ENCODE results near the gene FZR1. TPM values are rescaled to one million over a fixed set of nuclear protein-coding genes. Genes with fewer than 3 reads are reported as not detected.

Gene FZR1
- polyA plus RNA-seq, 2 of the 4 experiments (the other 2 are of a cell fraction), result 13.9 to 18.1 TPM

DNA sequence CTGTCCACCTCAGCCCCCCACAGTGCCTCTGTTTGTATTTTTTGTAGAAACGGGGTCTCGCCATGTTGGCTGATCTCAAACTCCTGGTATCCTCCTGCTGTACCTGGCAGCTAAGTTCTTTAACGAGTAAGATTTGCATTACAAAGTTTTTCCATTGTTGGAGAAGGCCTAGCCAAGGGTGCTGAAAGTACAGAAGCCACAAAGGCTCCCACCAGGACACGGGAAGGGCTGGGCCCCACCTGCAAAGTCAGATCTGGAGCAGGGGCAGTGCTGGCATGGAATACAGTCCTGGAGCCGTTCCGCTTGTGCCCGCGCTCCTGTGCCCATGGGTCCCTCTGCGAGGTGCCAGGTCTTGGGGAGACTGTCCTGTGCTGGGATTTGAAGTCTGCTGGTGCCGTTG is 12.1 kb downstream of the FZR1 start:
- DNase-seq (ENCODE audit: low read depth in 1 of 2, low spot score in 1 of 2) (no peak), FAIRE-seq (no peak), ATAC-seq (no peak)
- Histone ChIP-seq H3K4me1 (peaks cover 13% of the 10 kb centered on the region; the same call in 2 of the 3 replicates), H3K27ac (no peak overlapping the region), H3K4me3 (no peak overlapping the region), H3K4me2 (no peak overlapping the region), H3K9me3 (no peaks in the 10 kb centered on the region)
- TF ChIP-seq MAFK (IDR thresholded peaks at IDR 0.05; ENCODE audit: partially characterized antibody) (no peak), CHD4 (IDR thresholded peaks at IDR 0.05; ENCODE audit: borderline replicate concordance) (no peak), MAX (IDR thresholded peaks at IDR 0.05) (no peak), NR3C1 (IDR thresholded peaks at IDR 0.05) (no peak), HOXB13 (CRISPR knock-in tag; IDR thresholded peaks at IDR 0.05; ENCODE audit: low read depth) (no peak), KDM1A (IDR thresholded peaks at IDR 0.05; ENCODE audit: low read depth) (no peak), HEYL (CRISPR knock-in tag; IDR thresholded peaks at IDR 0.05) (no peak), CBX2 (IDR thresholded peaks at IDR 0.05; ENCODE audit: borderline replicate concordance, low read depth) (no peak), RAD21 (conservative IDR thresholded peaks at IDR 0.05 in 1 of 2, IDR thresholded peaks at IDR 0.05 in 1 of 2) (no peak), ZC3H11A (IDR thresholded peaks at IDR 0.05) (no peak), FOXS1 (CRISPR knock-in tag; IDR thresholded peaks at IDR 0.05) (no peak)
- TF ChIP-seq, protein P1, sequence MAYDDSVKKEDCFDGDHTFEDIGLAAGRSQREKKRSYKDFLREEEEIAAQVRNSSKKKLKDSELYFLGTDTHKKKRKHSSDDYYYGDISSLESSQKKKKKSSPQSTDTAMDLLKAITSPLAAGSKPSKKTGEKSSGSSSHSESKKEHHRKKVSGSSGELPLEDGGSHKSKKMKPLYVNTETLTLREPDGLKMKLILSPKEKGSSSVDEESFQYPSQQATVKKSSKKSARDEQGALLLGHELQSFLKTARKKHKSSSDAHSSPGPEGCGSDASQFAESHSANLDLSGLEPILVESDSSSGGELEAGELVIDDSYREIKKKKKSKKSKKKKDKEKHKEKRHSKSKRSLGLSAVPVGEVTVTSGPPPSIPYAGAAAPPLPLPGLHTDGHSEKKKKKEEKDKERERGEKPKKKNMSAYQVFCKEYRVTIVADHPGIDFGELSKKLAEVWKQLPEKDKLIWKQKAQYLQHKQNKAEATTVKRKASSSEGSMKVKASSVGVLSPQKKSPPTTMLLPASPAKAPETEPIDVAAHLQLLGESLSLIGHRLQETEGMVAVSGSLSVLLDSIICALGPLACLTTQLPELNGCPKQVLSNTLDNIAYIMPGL (CRISPR knock-in tag; IDR thresholded peaks at IDR 0.05; ENCODE audit: borderline replicate concordance), result no peak
- TF ChIP-seq, protein P2, sequence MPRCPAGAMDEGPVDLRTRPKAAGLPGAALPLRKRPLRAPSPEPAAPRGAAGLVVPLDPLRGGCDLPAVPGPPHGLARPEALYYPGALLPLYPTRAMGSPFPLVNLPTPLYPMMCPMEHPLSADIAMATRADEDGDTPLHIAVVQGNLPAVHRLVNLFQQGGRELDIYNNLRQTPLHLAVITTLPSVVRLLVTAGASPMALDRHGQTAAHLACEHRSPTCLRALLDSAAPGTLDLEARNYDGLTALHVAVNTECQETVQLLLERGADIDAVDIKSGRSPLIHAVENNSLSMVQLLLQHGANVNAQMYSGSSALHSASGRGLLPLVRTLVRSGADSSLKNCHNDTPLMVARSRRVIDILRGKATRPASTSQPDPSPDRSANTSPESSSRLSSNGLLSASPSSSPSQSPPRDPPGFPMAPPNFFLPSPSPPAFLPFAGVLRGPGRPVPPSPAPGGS (IDR thresholded peaks at IDR 0.05), result no peak
- TF ChIP-seq, protein P3, sequence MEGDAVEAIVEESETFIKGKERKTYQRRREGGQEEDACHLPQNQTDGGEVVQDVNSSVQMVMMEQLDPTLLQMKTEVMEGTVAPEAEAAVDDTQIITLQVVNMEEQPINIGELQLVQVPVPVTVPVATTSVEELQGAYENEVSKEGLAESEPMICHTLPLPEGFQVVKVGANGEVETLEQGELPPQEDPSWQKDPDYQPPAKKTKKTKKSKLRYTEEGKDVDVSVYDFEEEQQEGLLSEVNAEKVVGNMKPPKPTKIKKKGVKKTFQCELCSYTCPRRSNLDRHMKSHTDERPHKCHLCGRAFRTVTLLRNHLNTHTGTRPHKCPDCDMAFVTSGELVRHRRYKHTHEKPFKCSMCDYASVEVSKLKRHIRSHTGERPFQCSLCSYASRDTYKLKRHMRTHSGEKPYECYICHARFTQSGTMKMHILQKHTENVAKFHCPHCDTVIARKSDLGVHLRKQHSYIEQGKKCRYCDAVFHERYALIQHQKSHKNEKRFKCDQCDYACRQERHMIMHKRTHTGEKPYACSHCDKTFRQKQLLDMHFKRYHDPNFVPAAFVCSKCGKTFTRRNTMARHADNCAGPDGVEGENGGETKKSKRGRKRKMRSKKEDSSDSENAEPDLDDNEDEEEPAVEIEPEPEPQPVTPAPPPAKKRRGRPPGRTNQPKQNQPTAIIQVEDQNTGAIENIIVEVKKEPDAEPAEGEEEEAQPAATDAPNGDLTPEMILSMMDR (IDR thresholded peaks at IDR 0.05), result no peak
- WGBS (ENCODE audit: missing lambda C conversion rate), result 84% methylated on average over 5 of the region's 10 CpGs
- CTCF ChIA-PET, result interaction anchor here (1.0 to 3.2 kb wide), 4 partner anchors 12 to 68 kb away, joined by 3 to 12 read pairs (median 4); partner anchors contain the start of gene GIPC3
- POLR2A ChIA-PET, result no interaction called here

DNA sequence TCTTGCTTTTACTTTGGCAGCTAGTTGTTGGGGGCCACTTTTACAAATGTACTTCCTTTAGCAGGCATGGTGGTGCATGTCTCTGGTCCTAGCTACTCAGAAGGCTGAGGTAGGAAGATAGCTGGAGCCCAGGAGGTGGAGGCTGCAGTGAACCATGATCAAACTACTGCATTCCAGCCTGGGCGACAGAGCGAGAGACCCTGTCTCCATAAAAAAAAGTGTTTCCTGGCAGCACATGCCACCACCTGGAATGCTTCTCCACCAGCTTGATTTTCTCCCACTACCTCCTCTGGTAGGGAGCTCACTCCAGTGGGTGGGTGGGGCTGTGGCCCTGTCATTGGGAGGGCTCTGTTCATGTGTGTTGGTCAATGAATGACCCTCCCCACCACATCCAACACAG is 12.5 kb downstream of the FZR1 start:
- WGBS (ENCODE audit: missing lambda C conversion rate), result 100% methylated on average over 2 of the region's 2 CpGs
- DNase-seq (ENCODE audit: low read depth in 1 of 2, low spot score in 1 of 2), result no peak
- H3K4me3 ChIP-seq, result no peak overlapping the region
- no peak overlapping the region for H3K4me2 ChIP-seq
- ChIA-PET POLR2A (no interaction called here), CTCF (interaction anchor here (1.0 to 3.2 kb wide), 3 partner anchors 18 to 67 kb away, joined by 3 to 12 read pairs (median 4); partner anchors contain the start of gene GIPC3)
- no peak overlapping the region for H3K27ac ChIP-seq
- H3K4me1 ChIP-seq, result peaks cover 13% of the 10 kb centered on the region; the same call in 2 of the 3 replicates
- FAIRE-seq, result no peak
- ATAC-seq, result no peak
- H3K9me3 ChIP-seq, result no peaks in the 10 kb centered on the region
- TF ChIP-seq JUN (IDR thresholded peaks at IDR 0.05) (no peak), POLR2A (IDR thresholded peaks at IDR 0.05; ENCODE audit: low read length) (no peak), EHF (CRISPR knock-in tag; IDR thresholded peaks at IDR 0.05) (no peak), HOXB13 (CRISPR knock-in tag; IDR thresholded peaks at IDR 0.05; ENCODE audit: low read depth) (no peak), MAZ (IDR thresholded peaks at IDR 0.05; ENCODE audit: borderline replicate concordance, low read depth, low read length) (no peak), HDAC2 (IDR thresholded peaks at IDR 0.05) (no peak), HOXB5 (CRISPR knock-in tag; IDR thresholded peaks at IDR 0.05) (no peak), FOSB (CRISPR knock-in tag; IDR thresholded peaks at IDR 0.05) (no peak), CHD2 (IDR thresholded peaks at IDR 0.05; ENCODE audit: low read length, partially characterized antibody) (no peak)
- TF ChIP-seq, protein P4, sequence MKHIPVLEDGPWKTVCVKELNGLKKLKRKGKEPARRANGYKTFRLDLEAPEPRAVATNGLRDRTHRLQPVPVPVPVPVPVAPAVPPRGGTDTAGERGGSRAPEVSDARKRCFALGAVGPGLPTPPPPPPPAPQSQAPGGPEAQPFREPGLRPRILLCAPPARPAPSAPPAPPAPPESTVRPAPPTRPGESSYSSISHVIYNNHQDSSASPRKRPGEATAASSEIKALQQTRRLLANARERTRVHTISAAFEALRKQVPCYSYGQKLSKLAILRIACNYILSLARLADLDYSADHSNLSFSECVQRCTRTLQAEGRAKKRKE (CRISPR knock-in tag; IDR thresholded peaks at IDR 0.05; ENCODE audit: low read depth), result no peak
- TF ChIP-seq, protein P5, sequence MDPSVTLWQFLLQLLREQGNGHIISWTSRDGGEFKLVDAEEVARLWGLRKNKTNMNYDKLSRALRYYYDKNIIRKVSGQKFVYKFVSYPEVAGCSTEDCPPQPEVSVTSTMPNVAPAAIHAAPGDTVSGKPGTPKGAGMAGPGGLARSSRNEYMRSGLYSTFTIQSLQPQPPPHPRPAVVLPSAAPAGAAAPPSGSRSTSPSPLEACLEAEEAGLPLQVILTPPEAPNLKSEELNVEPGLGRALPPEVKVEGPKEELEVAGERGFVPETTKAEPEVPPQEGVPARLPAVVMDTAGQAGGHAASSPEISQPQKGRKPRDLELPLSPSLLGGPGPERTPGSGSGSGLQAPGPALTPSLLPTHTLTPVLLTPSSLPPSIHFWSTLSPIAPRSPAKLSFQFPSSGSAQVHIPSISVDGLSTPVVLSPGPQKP (IDR thresholded peaks at IDR 0.05; ENCODE audit: low read depth, low read length), result no peak
- TF ChIP-seq, protein P1 (CRISPR knock-in tag; IDR thresholded peaks at IDR 0.05; ENCODE audit: borderline replicate concordance), result no peak
- TF ChIP-seq, protein P6, sequence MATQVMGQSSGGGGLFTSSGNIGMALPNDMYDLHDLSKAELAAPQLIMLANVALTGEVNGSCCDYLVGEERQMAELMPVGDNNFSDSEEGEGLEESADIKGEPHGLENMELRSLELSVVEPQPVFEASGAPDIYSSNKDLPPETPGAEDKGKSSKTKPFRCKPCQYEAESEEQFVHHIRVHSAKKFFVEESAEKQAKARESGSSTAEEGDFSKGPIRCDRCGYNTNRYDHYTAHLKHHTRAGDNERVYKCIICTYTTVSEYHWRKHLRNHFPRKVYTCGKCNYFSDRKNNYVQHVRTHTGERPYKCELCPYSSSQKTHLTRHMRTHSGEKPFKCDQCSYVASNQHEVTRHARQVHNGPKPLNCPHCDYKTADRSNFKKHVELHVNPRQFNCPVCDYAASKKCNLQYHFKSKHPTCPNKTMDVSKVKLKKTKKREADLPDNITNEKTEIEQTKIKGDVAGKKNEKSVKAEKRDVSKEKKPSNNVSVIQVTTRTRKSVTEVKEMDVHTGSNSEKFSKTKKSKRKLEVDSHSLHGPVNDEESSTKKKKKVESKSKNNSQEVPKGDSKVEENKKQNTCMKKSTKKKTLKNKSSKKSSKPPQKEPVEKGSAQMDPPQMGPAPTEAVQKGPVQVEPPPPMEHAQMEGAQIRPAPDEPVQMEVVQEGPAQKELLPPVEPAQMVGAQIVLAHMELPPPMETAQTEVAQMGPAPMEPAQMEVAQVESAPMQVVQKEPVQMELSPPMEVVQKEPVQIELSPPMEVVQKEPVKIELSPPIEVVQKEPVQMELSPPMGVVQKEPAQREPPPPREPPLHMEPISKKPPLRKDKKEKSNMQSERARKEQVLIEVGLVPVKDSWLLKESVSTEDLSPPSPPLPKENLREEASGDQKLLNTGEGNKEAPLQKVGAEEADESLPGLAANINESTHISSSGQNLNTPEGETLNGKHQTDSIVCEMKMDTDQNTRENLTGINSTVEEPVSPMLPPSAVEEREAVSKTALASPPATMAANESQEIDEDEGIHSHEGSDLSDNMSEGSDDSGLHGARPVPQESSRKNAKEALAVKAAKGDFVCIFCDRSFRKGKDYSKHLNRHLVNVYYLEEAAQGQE (IDR thresholded peaks at IDR 0.05), result no peak

All from A549 (cell line).